ENCODE results near the gene ZNF275.
"Not testable (repeated sequence)": the region's sequence is repeated elsewhere in the genome, so short reads cannot be mapped to it uniquely, and the experiment has no call there.

Gene ZNF275

GRCh38 chrX:153318811-153319210 lies 15.1 kb upstream of the ZNF275 start:
- no peaks in the 10 kb centered on the region for H3K9me2 ChIP-seq (replicated peaks; ENCODE audit: control insufficient read depth, low read length)
- H3K4me1 ChIP-seq (ENCODE audit: control insufficient read depth, low read length), result no peaks in the 10 kb centered on the region
- no peaks in the 10 kb centered on the region for H3K9me3 ChIP-seq (ENCODE audit: control insufficient read depth, insufficient read depth, low read length)
- no peaks in the 10 kb centered on the region for H3K36me3 ChIP-seq (ENCODE audit: control insufficient read depth, low read length)
- no peak overlapping the region for H3K4me2 ChIP-seq (ENCODE audit: low read length)
- H4K20me1 ChIP-seq (ENCODE audit: control insufficient read depth, insufficient read depth, low read depth, low read length), result no peaks in the 10 kb centered on the region
- H3K4me3 ChIP-seq (ENCODE audit: low read length), result no peak overlapping the region
- no peak overlapping the region for H3K27ac ChIP-seq (ENCODE audit: low read depth, low read length)
- H3K27me3 ChIP-seq (ENCODE audit: control insufficient read depth, low read length), result no peaks in the 10 kb centered on the region
- no peaks in the 10 kb centered on the region for H3F3A ChIP-seq (ENCODE audit: control insufficient read depth, insufficient read depth)
- no peak for TF ChIP-seq EZH2phosphoT487 (IDR thresholded peaks at IDR 0.05; ENCODE audit: borderline replicate concordance, low read length)
- TF ChIP-seq CTCF (IDR thresholded peaks at IDR 0.05; ENCODE audit: low read depth, low read length, poor library complexity, severe bottlenecking), result no peak
- H3K79me2 ChIP-seq (ENCODE audit: control insufficient read depth, low read length), result no peaks in the 10 kb centered on the region

DNA sequence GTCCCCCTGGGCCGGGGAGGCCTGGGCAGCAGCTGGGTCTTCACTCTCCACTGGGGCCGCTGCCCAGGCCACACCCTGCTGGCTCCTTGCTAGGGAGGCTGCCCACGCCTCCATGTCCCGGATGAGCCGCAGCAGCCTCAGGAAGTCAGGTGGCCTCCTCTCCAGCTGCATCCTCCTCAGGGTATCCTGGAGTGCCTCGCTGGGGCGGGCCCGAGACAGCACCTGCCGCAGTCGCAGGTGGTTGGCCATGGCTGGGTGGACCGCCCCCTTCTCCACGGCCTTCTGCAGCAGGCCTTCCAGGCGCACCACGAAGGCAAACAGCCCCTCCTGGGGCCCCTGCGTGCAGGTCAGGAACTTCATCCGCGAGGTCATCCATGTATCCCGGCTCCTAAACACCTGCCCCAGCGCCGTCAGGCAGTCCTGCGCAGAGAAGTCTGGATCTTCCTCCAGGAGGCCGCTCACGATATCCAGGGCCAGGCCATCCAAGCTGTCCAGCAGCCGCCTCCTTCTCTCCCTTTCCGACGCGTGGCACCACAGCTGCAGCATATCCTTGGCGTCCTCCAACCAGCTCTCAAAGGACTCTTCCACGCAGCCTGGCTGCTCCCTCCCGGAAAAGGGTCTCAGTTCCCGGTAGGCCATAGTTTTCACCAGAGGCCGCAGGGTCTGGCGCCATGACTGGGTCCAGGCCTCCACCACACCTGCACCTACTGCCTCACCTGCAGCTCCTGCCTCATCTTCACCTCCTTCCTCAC lies 14.5 kb upstream of the ZNF275 start:
- no peaks in the 10 kb centered on the region for H3K9me3 ChIP-seq (ENCODE audit: control insufficient read depth, insufficient read depth, low read length)
- H3K79me2 ChIP-seq (ENCODE audit: control insufficient read depth, low read length), result no peaks in the 10 kb centered on the region
- H3K4me1 ChIP-seq (ENCODE audit: control insufficient read depth, low read length), result no peaks in the 10 kb centered on the region
- no peaks in the 10 kb centered on the region for H4K20me1 ChIP-seq (ENCODE audit: control insufficient read depth, insufficient read depth, low read depth, low read length)
- no peaks in the 10 kb centered on the region for H3K36me3 ChIP-seq (ENCODE audit: control insufficient read depth, low read length)
- no peak overlapping the region for H3K27ac ChIP-seq (ENCODE audit: low read depth, low read length)
- H3K9me2 ChIP-seq (replicated peaks; ENCODE audit: control insufficient read depth, low read length), result no peaks in the 10 kb centered on the region
- TF ChIP-seq EZH2phosphoT487 (IDR thresholded peaks at IDR 0.05; ENCODE audit: borderline replicate concordance, low read length) (no peak), CTCF (IDR thresholded peaks at IDR 0.05; ENCODE audit: low read depth, low read length, poor library complexity, severe bottlenecking) (no peak)
- H3F3A ChIP-seq (ENCODE audit: control insufficient read depth, insufficient read depth), result no peaks in the 10 kb centered on the region
- H3K4me2 ChIP-seq (ENCODE audit: low read length), result no peak overlapping the region
- no peak overlapping the region for H3K4me3 ChIP-seq (ENCODE audit: low read length)
- H3K27me3 ChIP-seq (ENCODE audit: control insufficient read depth, low read length), result no peaks in the 10 kb centered on the region

- not testable (repeated sequence) for H3K4me1 ChIP-seq (ENCODE audit: control insufficient read depth, low read length); H3K9me3 ChIP-seq (ENCODE audit: control insufficient read depth, insufficient read depth, low read length); H3K79me2 ChIP-seq (ENCODE audit: control insufficient read depth, low read length); H3F3A ChIP-seq (ENCODE audit: control insufficient read depth, insufficient read depth); H3K4me2 ChIP-seq (ENCODE audit: low read length); H3K4me3 ChIP-seq (ENCODE audit: low read length); H4K20me1 ChIP-seq (ENCODE audit: control insufficient read depth, insufficient read depth, low read depth, low read length); H3K9me2 ChIP-seq (replicated peaks; ENCODE audit: control insufficient read depth, low read length); H3K27ac ChIP-seq (ENCODE audit: low read depth, low read length); H3K36me3 ChIP-seq (ENCODE audit: control insufficient read depth, low read length); H3K27me3 ChIP-seq (ENCODE audit: control insufficient read depth, low read length)
Observed at GRCh38 chrX:153320047-153320443, 13.9 kb upstream of the ZNF275 start.

DNA sequence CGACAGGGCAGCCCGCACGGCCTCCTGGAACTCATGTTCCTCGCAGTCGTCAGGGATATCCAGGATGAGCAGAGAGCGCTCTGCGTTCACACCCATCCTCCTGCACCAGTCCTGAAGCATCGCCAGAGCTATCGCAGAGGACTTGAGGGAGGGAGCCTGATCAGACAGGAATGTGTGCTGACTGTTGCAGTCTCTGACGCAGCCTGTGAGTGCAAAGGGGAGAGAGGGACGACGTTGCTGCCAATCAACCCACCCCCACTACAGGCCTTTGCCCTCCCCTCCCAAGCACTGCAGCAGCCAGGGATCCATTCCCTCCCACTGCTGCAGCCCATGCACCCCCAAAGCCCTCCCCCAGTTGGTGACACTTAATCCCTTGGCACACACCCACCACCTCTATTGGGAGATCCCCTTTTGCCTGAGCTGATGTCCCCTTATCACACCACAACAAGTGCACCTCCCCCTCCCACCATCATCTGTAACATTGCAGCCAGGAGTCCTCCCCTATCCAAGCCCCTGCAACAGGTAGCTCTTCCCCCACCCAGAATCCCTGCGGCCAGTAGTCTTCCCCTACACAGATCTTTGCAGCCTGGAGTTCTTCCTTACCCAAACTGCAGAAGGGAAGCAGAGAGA lies 13.3 kb upstream of the ZNF275 start:
- H4K20me1 ChIP-seq (ENCODE audit: control insufficient read depth, insufficient read depth, low read depth, low read length), result no peaks in the 10 kb centered on the region
- H3K4me1 ChIP-seq (ENCODE audit: control insufficient read depth, low read length), result no peaks in the 10 kb centered on the region
- H3K79me2 ChIP-seq (ENCODE audit: control insufficient read depth, low read length), result no peaks in the 10 kb centered on the region
- H3K27me3 ChIP-seq (ENCODE audit: control insufficient read depth, low read length), result no peaks in the 10 kb centered on the region
- no peak for TF ChIP-seq EZH2phosphoT487 (IDR thresholded peaks at IDR 0.05; ENCODE audit: borderline replicate concordance, low read length)
- TF ChIP-seq CTCF (IDR thresholded peaks at IDR 0.05; ENCODE audit: low read depth, low read length, poor library complexity, severe bottlenecking), result no peak
- H3K4me3 ChIP-seq (ENCODE audit: low read length), result no peak overlapping the region
- no peaks in the 10 kb centered on the region for H3K9me3 ChIP-seq (ENCODE audit: control insufficient read depth, insufficient read depth, low read length)
- no peaks in the 10 kb centered on the region for H3K36me3 ChIP-seq (ENCODE audit: control insufficient read depth, low read length)
- no peak overlapping the region for H3K27ac ChIP-seq (ENCODE audit: low read depth, low read length)
- no peaks in the 10 kb centered on the region for H3F3A ChIP-seq (ENCODE audit: control insufficient read depth, insufficient read depth)
- H3K4me2 ChIP-seq (ENCODE audit: low read length), result no peak overlapping the region
- no peaks in the 10 kb centered on the region for H3K9me2 ChIP-seq (replicated peaks; ENCODE audit: control insufficient read depth, low read length)
